Measurements from ENCODE around the gene NUP210L.
"Not testable (repeated sequence)": the region's sequence is repeated elsewhere in the genome, so short reads cannot be mapped to it uniquely, and the experiment has no call there.

The NUP210L gene

DNA sequence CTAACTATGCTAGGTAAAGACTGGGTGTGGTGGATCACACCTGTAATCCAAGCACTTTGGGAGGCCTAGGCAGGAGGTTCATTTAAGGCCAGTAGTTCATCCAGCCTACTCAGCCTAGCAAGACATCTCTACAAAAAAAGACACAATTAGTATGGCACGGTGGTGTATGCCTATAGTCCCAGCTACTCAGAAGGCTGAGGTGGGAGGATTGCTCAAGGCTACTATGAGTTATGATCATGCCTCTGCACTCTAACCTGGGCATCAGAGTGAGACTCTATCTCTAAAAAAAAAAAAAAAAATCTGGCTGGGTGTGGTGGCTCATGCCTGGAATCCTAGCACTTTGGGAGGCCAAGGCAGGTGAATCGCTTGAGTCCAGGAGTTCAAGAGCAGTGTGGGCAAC is 21.6 kb downstream of the NUP210L start:
- TF ChIP-seq EZH2phosphoT487 (IDR thresholded peaks at IDR 0.05; ENCODE audit: borderline replicate concordance) = no peak
- TF ChIP-seq, protein P1, sequence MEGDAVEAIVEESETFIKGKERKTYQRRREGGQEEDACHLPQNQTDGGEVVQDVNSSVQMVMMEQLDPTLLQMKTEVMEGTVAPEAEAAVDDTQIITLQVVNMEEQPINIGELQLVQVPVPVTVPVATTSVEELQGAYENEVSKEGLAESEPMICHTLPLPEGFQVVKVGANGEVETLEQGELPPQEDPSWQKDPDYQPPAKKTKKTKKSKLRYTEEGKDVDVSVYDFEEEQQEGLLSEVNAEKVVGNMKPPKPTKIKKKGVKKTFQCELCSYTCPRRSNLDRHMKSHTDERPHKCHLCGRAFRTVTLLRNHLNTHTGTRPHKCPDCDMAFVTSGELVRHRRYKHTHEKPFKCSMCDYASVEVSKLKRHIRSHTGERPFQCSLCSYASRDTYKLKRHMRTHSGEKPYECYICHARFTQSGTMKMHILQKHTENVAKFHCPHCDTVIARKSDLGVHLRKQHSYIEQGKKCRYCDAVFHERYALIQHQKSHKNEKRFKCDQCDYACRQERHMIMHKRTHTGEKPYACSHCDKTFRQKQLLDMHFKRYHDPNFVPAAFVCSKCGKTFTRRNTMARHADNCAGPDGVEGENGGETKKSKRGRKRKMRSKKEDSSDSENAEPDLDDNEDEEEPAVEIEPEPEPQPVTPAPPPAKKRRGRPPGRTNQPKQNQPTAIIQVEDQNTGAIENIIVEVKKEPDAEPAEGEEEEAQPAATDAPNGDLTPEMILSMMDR (conservative IDR thresholded peaks at IDR 0.05; ENCODE audit: low read length) = no peak
- Histone ChIP-seq H3K4me2 (ENCODE audit: low read depth, low read length, poor library complexity, severe bottlenecking) (no peak overlapping the region), H3K4me3 (ENCODE audit: low read length, poor library complexity, severe bottlenecking) (no peak overlapping the region), H3K9me2 (replicated peaks; ENCODE audit: low read depth, low read length) (no peaks in the 10 kb centered on the region), H2AFZ (ENCODE audit: low read length) (no peak overlapping the region), H3K36me3 (ENCODE audit: insufficient read depth, low read length) (no peaks in the 10 kb centered on the region), H3K4me1 (ENCODE audit: insufficient read depth, low read length, poor library complexity, severe bottlenecking) (no peaks in the 10 kb centered on the region), H3K9me3 (ENCODE audit: insufficient read depth, low read depth, low read length) (no peaks in the 10 kb centered on the region), H3K9ac (ENCODE audit: low read depth, low read length, poor library complexity, severe bottlenecking) (no peak overlapping the region), H4K20me1 (ENCODE audit: insufficient read depth, low read length, poor library complexity, severe bottlenecking) (no peaks in the 10 kb centered on the region), H3K27me3 (ENCODE audit: insufficient read depth, low read length, poor library complexity, severe bottlenecking) (no peaks in the 10 kb centered on the region), H3F3A (ENCODE audit: low read depth) (no peaks in the 10 kb centered on the region), H3K79me2 (ENCODE audit: insufficient read depth, low read length) (no peaks in the 10 kb centered on the region)

- TF ChIP-seq, protein P1 (conservative IDR thresholded peaks at IDR 0.05; ENCODE audit: low read length) = no peak
- TF ChIP-seq EZH2phosphoT487 (IDR thresholded peaks at IDR 0.05; ENCODE audit: borderline replicate concordance) = no peak
- no peaks in the 10 kb centered on the region for H4K20me1 ChIP-seq (ENCODE audit: insufficient read depth, low read length, poor library complexity, severe bottlenecking)
- H3F3A ChIP-seq (ENCODE audit: low read depth) = no peaks in the 10 kb centered on the region
- no peaks in the 10 kb centered on the region for H3K27me3 ChIP-seq (ENCODE audit: insufficient read depth, low read length, poor library complexity, severe bottlenecking)
- H3K79me2 ChIP-seq (ENCODE audit: insufficient read depth, low read length) = no peaks in the 10 kb centered on the region
- H3K4me3 ChIP-seq (ENCODE audit: low read length, poor library complexity, severe bottlenecking) = no peak overlapping the region
- H3K36me3 ChIP-seq (ENCODE audit: insufficient read depth, low read length) = no peaks in the 10 kb centered on the region
- no peaks in the 10 kb centered on the region for H3K9me3 ChIP-seq (ENCODE audit: insufficient read depth, low read depth, low read length)
- no peaks in the 10 kb centered on the region for H3K9me2 ChIP-seq (replicated peaks; ENCODE audit: low read depth, low read length)
- H2AFZ ChIP-seq (ENCODE audit: low read length) = no peak overlapping the region
- no peak overlapping the region for H3K9ac ChIP-seq (ENCODE audit: low read depth, low read length, poor library complexity, severe bottlenecking)
- H3K4me2 ChIP-seq (ENCODE audit: low read depth, low read length, poor library complexity, severe bottlenecking) = no peak overlapping the region
- H3K4me1 ChIP-seq (ENCODE audit: insufficient read depth, low read length, poor library complexity, severe bottlenecking) = no peaks in the 10 kb centered on the region
Measured at GRCh38 chr1:154129391-154129970, 25.4 kb downstream of the NUP210L start.

DNA sequence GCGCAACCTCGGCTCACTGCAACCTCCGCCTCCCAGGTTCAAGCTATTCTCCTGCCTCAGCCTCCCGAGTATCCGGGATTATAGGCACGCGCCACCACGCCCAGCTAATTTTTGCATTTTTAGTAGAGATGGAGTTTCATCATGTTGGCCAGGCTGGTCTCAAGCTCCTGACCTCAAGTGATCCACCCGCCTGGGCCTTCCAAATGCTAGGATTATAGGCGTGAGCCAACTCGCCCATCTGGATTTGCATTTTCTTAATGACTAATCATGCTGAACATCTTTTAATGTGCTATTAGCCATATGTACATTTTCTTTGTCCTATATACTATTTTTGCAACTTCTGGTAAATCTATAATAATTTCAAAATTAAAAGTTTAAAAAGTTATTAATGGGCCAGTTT is 31.7 kb downstream of the NUP210L start:
- not testable (repeated sequence) for H4K20me1 ChIP-seq (ENCODE audit: insufficient read depth, low read length, poor library complexity, severe bottlenecking); H2AFZ ChIP-seq (ENCODE audit: low read length); H3K27me3 ChIP-seq (ENCODE audit: insufficient read depth, low read length, poor library complexity, severe bottlenecking); H3K9me2 ChIP-seq (replicated peaks; ENCODE audit: low read depth, low read length); H3K9me3 ChIP-seq (ENCODE audit: insufficient read depth, low read depth, low read length); H3K4me3 ChIP-seq (ENCODE audit: low read length, poor library complexity, severe bottlenecking); H3K4me1 ChIP-seq (ENCODE audit: insufficient read depth, low read length, poor library complexity, severe bottlenecking); H3K9ac ChIP-seq (ENCODE audit: low read depth, low read length, poor library complexity, severe bottlenecking); H3F3A ChIP-seq (ENCODE audit: low read depth); H3K4me2 ChIP-seq (ENCODE audit: low read depth, low read length, poor library complexity, severe bottlenecking); H3K79me2 ChIP-seq (ENCODE audit: insufficient read depth, low read length); H3K36me3 ChIP-seq (ENCODE audit: insufficient read depth, low read length)

- Histone ChIP-seq H3F3A (ENCODE audit: low read depth) (no peaks in the 10 kb centered on the region), H3K4me2 (ENCODE audit: low read depth, low read length, poor library complexity, severe bottlenecking) (no peak overlapping the region), H3K36me3 (ENCODE audit: insufficient read depth, low read length) (no peaks in the 10 kb centered on the region), H3K4me3 (ENCODE audit: low read length, poor library complexity, severe bottlenecking) (no peak overlapping the region), H3K27me3 (ENCODE audit: insufficient read depth, low read length, poor library complexity, severe bottlenecking) (no peaks in the 10 kb centered on the region), H3K9me3 (ENCODE audit: insufficient read depth, low read depth, low read length) (no peaks in the 10 kb centered on the region), H3K9ac (ENCODE audit: low read depth, low read length, poor library complexity, severe bottlenecking) (no peak overlapping the region), H4K20me1 (ENCODE audit: insufficient read depth, low read length, poor library complexity, severe bottlenecking) (no peaks in the 10 kb centered on the region), H3K9me2 (replicated peaks; ENCODE audit: low read depth, low read length) (no peaks in the 10 kb centered on the region), H2AFZ (ENCODE audit: low read length) (no peak overlapping the region), H3K4me1 (ENCODE audit: insufficient read depth, low read length, poor library complexity, severe bottlenecking) (no peaks in the 10 kb centered on the region), H3K79me2 (ENCODE audit: insufficient read depth, low read length) (no peaks in the 10 kb centered on the region)
- TF ChIP-seq, protein P1 (conservative IDR thresholded peaks at IDR 0.05; ENCODE audit: low read length) = peak; percentile 11; the same call in 1 of the 2 replicates
- no peak for TF ChIP-seq EZH2phosphoT487 (IDR thresholded peaks at IDR 0.05; ENCODE audit: borderline replicate concordance)
Measured at GRCh38 chr1:154117642-154118041, 37.2 kb downstream of the NUP210L start.
